Upper lobe of left lung (tissue), 4 donors: ENCODE data around the gene TMEM263.

Experiments
- EP300 ChIP-seq, 4 donors: sonication (generic); formaldehyde crosslinking; IDR thresholded peaks; one replicate each; pipeline ENCODE4 v1.5.1; 2017; ENCODE audit warnings: antibody characterized with exemption in 4 of 4, control low read depth in 2 of 4
- POLR2A ChIP-seq, 4 donors: fragments of 450-650 bp; IDR thresholded peaks; one replicate each; pipeline ENCODE4 v1.5.1; 2016 to 2017; ENCODE audit warnings: antibody characterized with exemption in 4 of 4, mild to moderate bottlenecking in 2 of 4
- POLR2AphosphoS5 ChIP-seq, 2 donors: sonication (generic); formaldehyde crosslinking; IDR thresholded peaks; one replicate each; pipeline ENCODE4 v1.5.1; 2017; ENCODE audit warnings: antibody characterized with exemption in 2 of 2
- TF ChIP-seq, protein P1 (sequence below), 6 experiments: fragments of 450-650 bp in 4 of 6; fragments of 200-600 bp in 2 of 6; sonication (generic) in 2 of 6; IDR thresholded peaks; one replicate each; pipeline ENCODE4 v1.5.1; 2016 to 2019; ENCODE audit warnings: antibody characterized with exemption in 6 of 6

DNA sequence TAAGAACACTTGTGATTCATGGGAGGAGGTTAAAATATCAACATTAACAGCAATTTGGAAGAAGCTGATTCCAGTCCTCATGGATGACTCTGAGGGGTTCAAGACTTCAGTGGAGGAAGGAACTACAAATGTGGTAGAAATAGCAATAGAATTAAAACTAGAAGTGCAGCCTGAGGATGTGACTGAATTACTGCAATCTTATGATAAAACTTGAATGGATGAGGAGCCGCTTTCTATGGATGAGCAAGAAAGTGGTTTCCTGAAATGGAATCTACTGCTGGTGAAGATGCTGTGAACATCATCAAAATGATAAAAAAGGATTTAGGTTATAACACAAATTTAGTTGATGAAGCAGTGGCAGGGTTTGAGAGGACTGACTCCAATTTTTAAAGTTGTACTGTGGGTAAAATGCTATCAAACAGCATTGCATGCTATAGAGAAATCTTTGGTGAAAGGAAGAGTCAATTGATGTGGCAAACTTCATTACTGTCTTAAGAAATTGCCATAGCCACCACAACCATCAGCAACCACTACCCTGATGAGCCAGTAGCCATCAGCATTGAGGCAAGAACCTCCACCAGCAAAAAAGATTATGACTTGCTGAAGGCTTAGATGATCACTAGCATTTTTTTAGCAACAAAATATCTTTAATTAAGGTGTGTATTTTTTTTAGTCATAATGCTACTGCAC is 57.2 kb downstream of the TMEM263 start:
- TF ChIP-seq EP300 (IDR thresholded peaks at IDR 0.05): no peak
- TF ChIP-seq, protein P1, sequence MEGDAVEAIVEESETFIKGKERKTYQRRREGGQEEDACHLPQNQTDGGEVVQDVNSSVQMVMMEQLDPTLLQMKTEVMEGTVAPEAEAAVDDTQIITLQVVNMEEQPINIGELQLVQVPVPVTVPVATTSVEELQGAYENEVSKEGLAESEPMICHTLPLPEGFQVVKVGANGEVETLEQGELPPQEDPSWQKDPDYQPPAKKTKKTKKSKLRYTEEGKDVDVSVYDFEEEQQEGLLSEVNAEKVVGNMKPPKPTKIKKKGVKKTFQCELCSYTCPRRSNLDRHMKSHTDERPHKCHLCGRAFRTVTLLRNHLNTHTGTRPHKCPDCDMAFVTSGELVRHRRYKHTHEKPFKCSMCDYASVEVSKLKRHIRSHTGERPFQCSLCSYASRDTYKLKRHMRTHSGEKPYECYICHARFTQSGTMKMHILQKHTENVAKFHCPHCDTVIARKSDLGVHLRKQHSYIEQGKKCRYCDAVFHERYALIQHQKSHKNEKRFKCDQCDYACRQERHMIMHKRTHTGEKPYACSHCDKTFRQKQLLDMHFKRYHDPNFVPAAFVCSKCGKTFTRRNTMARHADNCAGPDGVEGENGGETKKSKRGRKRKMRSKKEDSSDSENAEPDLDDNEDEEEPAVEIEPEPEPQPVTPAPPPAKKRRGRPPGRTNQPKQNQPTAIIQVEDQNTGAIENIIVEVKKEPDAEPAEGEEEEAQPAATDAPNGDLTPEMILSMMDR (IDR thresholded peaks at IDR 0.05): no peak
- no peak for TF ChIP-seq POLR2A (IDR thresholded peaks at IDR 0.05)
- TF ChIP-seq POLR2AphosphoS5 (IDR thresholded peaks at IDR 0.05): no peak
